ENCODE measurements around the gene CHST11. TPM values are rescaled to one million over a fixed set of nuclear protein-coding genes. Genes with fewer than 3 reads are reported as not detected.
"Not testable (repeated sequence)": the region's sequence is repeated elsewhere in the genome, so short reads cannot be mapped to it uniquely, and the experiment has no call there.

Gene CHST11
- total and polyA plus RNA-seq, 2 donors: 4.7 to 10.0 TPM

GRCh38 chr12:104742551-104743201 lies 285.9 kb downstream of the CHST11 start:
- no peaks in the 10 kb centered on the region for H3K36me3 ChIP-seq (ENCODE audit: insufficient read depth)
- 48% methylated on average over 16 of the region's 16 CpGs for WGBS
- no peak overlapping the region for H3K4me3 ChIP-seq (ENCODE audit: low read depth, low read length)
- H3K4me1 ChIP-seq (ENCODE audit: insufficient read depth): no peaks in the 10 kb centered on the region
- H3K27ac ChIP-seq (ENCODE audit: low read depth): no peak overlapping the region
- no peak for DNase-seq (ENCODE audit: extremely low spot score)

- no peak for DNase-seq (ENCODE audit: extremely low spot score)
- no peaks in the 10 kb centered on the region for H3K36me3 ChIP-seq (ENCODE audit: insufficient read depth)
- no peaks in the 10 kb centered on the region for H3K4me1 ChIP-seq (ENCODE audit: insufficient read depth)
- H3K4me3 ChIP-seq (ENCODE audit: low read depth, low read length): no peak overlapping the region
- WGBS: 100% methylated on average over 2 of the region's 2 CpGs
- H3K27ac ChIP-seq (ENCODE audit: low read depth): no peak overlapping the region
Measured at GRCh38 chr12:104743202-104743580, 286.4 kb downstream of the CHST11 start.

GRCh38 chr12:104743753-104744548 lies 287.2 kb downstream of the CHST11 start:
- H3K27ac ChIP-seq (ENCODE audit: low read depth); H3K36me3 ChIP-seq (ENCODE audit: insufficient read depth); H3K4me1 ChIP-seq (ENCODE audit: insufficient read depth); DNase-seq (ENCODE audit: extremely low spot score); H3K4me3 ChIP-seq (ENCODE audit: low read depth, low read length): not testable (repeated sequence)
- WGBS: 88% methylated on average over 6 of the region's 6 CpGs

- no peak overlapping the region for H3K27ac ChIP-seq (ENCODE audit: low read depth)
- no peak for DNase-seq (ENCODE audit: extremely low spot score)
- H3K4me3 ChIP-seq (ENCODE audit: low read depth, low read length): no peak overlapping the region
- 81% methylated on average over 6 of the region's 6 CpGs for WGBS
- H3K4me1 ChIP-seq (ENCODE audit: insufficient read depth): peaks cover 4% of the 10 kb centered on the region
- no peaks in the 10 kb centered on the region for H3K36me3 ChIP-seq (ENCODE audit: insufficient read depth)
Measured at GRCh38 chr12:104746467-104747088, 289.8 kb downstream of the CHST11 start.

- no peak for DNase-seq (ENCODE audit: extremely low spot score)
- no peak overlapping the region for H3K27ac ChIP-seq (ENCODE audit: low read depth)
- H3K4me3 ChIP-seq (ENCODE audit: low read depth, low read length): no peak overlapping the region
- WGBS: 76% methylated on average over 2 of the region's 2 CpGs
- H3K4me1 ChIP-seq (ENCODE audit: insufficient read depth): peaks cover 4% of the 10 kb centered on the region
- no peaks in the 10 kb centered on the region for H3K36me3 ChIP-seq (ENCODE audit: insufficient read depth)
Measured at GRCh38 chr12:104747330-104747729, 290.6 kb downstream of the CHST11 start.

GRCh38 chr12:104747955-104748354 lies 291.2 kb downstream of the CHST11 start:
- Histone ChIP-seq H3K27ac (ENCODE audit: low read depth) (no peak overlapping the region), H3K4me3 (ENCODE audit: low read depth, low read length) (no peak overlapping the region)

GRCh38 chr12:104748356-104748755 lies 291.6 kb downstream of the CHST11 start:
- 62% methylated on average over 7 of the region's 7 CpGs for WGBS
- Histone ChIP-seq H3K36me3 (ENCODE audit: insufficient read depth) (no peaks in the 10 kb centered on the region), H3K27ac (ENCODE audit: low read depth) (no peak overlapping the region), H3K4me3 (ENCODE audit: low read depth, low read length) (no peak overlapping the region), H3K4me1 (ENCODE audit: insufficient read depth) (peaks cover 4% of the 10 kb centered on the region)
- no peak for DNase-seq (ENCODE audit: extremely low spot score)

More at GRCh38 chr12:104747955-104748354, 291.2 kb downstream of the CHST11 start:
- no peak for DNase-seq (ENCODE audit: extremely low spot score)
- Histone ChIP-seq H3K36me3 (ENCODE audit: insufficient read depth) (no peaks in the 10 kb centered on the region), H3K4me1 (ENCODE audit: insufficient read depth) (peaks cover 4% of the 10 kb centered on the region)
- WGBS: 67% methylated on average over 8 of the region's 8 CpGs

GRCh38 chr12:104748790-104749189 lies 292.0 kb downstream of the CHST11 start:
- 31% methylated on average over 5 of the region's 5 CpGs for WGBS
- no peaks in the 10 kb centered on the region for H3K36me3 ChIP-seq (ENCODE audit: insufficient read depth)
- peaks cover 4% of the 10 kb centered on the region for H3K4me1 ChIP-seq (ENCODE audit: insufficient read depth)
- H3K27ac ChIP-seq (ENCODE audit: low read depth): no peak overlapping the region
- H3K4me3 ChIP-seq (ENCODE audit: low read depth, low read length): no peak overlapping the region
- DNase-seq (ENCODE audit: extremely low spot score): no peak

GRCh38 chr12:104749545-104749944 lies 292.8 kb downstream of the CHST11 start:
- Histone ChIP-seq H3K27ac (ENCODE audit: low read depth) (no peak overlapping the region), H3K4me3 (ENCODE audit: low read depth, low read length) (no peak overlapping the region), H3K36me3 (ENCODE audit: insufficient read depth) (no peaks in the 10 kb centered on the region), H3K4me1 (ENCODE audit: insufficient read depth) (peaks cover 4% of the 10 kb centered on the region)
- no peak for DNase-seq (ENCODE audit: extremely low spot score)
- 96% methylated on average over 4 of the region's 4 CpGs for WGBS

GRCh38 chr12:104750061-104750460 lies 293.3 kb downstream of the CHST11 start:
- DNase-seq (ENCODE audit: extremely low spot score): no peak
- no peak overlapping the region for H3K4me3 ChIP-seq (ENCODE audit: low read depth, low read length)
- no peak overlapping the region for H3K27ac ChIP-seq (ENCODE audit: low read depth)
- 74% methylated on average over 5 of the region's 5 CpGs for WGBS
- H3K4me1 ChIP-seq (ENCODE audit: insufficient read depth): peaks cover 4% of the 10 kb centered on the region
- no peaks in the 10 kb centered on the region for H3K36me3 ChIP-seq (ENCODE audit: insufficient read depth)

GRCh38 chr12:104751120-104751519 lies 294.4 kb downstream of the CHST11 start:
- no peaks in the 10 kb centered on the region for H3K36me3 ChIP-seq (ENCODE audit: insufficient read depth)
- DNase-seq (ENCODE audit: extremely low spot score): no peak
- WGBS: 82% methylated on average over 1 of the region's 1 CpG
- H3K27ac ChIP-seq (ENCODE audit: low read depth): no peak overlapping the region
- no peak overlapping the region for H3K4me3 ChIP-seq (ENCODE audit: low read depth, low read length)
- H3K4me1 ChIP-seq (ENCODE audit: insufficient read depth): peaks cover 4% of the 10 kb centered on the region

- peaks cover 4% of the 10 kb centered on the region for H3K4me1 ChIP-seq (ENCODE audit: insufficient read depth)
- H3K4me3 ChIP-seq (ENCODE audit: low read depth, low read length): no peak overlapping the region
- H3K27ac ChIP-seq (ENCODE audit: low read depth): no peak overlapping the region
- no peak for DNase-seq (ENCODE audit: extremely low spot score)
- WGBS: 90% methylated on average over 3 of the region's 3 CpGs
- H3K36me3 ChIP-seq (ENCODE audit: insufficient read depth): no peaks in the 10 kb centered on the region
Measured at GRCh38 chr12:104751594-104751993, 294.8 kb downstream of the CHST11 start.

GRCh38 chr12:104752016-104752415 lies 295.3 kb downstream of the CHST11 start:
- DNase-seq (ENCODE audit: extremely low spot score): no peak

GRCh38 chr12:104752881-104753280 lies 296.1 kb downstream of the CHST11 start:
- DNase-seq (ENCODE audit: extremely low spot score): no peak
- Histone ChIP-seq H3K4me1 (ENCODE audit: insufficient read depth) (peaks cover 4% of the 10 kb centered on the region), H3K4me3 (ENCODE audit: low read depth, low read length) (no peak overlapping the region), H3K36me3 (ENCODE audit: insufficient read depth) (no peaks in the 10 kb centered on the region), H3K27ac (ENCODE audit: low read depth) (no peak overlapping the region)
- WGBS: 92% methylated on average over 7 of the region's 7 CpGs

More at GRCh38 chr12:104752016-104752415, 295.3 kb downstream of the CHST11 start:
- Histone ChIP-seq H3K27ac (ENCODE audit: low read depth) (no peak overlapping the region), H3K4me1 (ENCODE audit: insufficient read depth) (peaks cover 4% of the 10 kb centered on the region), H3K36me3 (ENCODE audit: insufficient read depth) (no peaks in the 10 kb centered on the region), H3K4me3 (ENCODE audit: low read depth, low read length) (no peak overlapping the region)
- WGBS: 99% methylated on average over 4 of the region's 4 CpGs
